ENCODE data around the gene TRAF2.

The TRAF2 gene

GRCh38 chr9:136951541-136952320, 65.4 kb downstream of the TRAF2 start, which contains the start of gene LCN12:
TSS of gene LCN12 (plus strand) at chr9:136952273. CDS start at chr9:136952328, 55 bp downstream.
- DNase-seq: no peak

GRCh38 chr9:136952321-136952850, 66.1 kb downstream of the TRAF2 start:
- no peak for DNase-seq

DNA sequence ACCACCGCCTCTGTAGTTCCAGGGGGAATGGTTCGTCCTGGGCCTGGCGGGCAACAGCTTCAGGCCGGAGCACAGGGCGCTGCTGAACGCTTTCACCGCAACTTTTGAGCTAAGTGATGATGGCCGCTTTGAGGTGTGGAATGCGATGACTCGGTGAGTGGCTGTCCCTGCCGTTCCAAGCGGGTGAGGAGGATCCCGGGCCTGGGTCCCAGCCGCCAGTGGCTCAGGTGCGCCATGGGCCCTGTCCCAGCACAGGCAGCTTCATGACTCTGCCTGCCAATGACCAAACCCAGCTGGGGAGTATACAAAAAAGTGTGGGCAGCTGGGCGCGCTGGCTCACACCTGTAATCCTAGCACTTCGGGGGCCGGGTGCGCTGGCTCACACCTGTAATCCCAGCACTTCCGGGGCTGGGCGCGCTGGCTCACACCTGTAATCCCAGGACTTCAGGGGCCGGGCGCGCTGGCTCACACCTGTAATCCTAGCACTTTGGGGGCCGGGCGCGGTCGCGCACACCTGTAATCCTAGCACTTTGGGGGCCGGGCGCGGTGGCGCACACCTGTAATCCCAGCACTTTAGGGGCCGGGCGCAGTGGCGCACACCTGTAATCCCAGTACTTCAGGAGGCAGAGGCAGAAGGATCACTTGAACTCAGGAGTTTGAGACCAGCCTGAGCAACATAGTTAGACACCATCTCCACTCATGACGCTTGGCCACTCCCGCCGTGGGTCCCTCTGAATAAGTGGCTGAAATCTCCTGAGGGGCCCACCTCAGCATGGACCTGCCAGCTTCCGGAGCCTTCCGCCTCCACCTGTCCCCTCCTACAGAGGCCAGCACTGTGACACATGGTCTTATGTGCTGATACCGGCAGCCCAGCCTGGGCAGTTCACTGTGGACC, 66.8 kb downstream of the TRAF2 start:
- no peak for DNase-seq

- no peak for DNase-seq
Measured at GRCh38 chr9:136953771-136954269, 67.5 kb downstream of the TRAF2 start.

GRCh38 chr9:136954270-136955083, 68.2 kb downstream of the TRAF2 start:
- no peak for DNase-seq

GRCh38 chr9:136955202-136955942, 69.1 kb downstream of the TRAF2 start:
- no peak for DNase-seq

GRCh38 chr9:136955943-136956335, 69.6 kb downstream of the TRAF2 start:
- no peak for DNase-seq

DNA sequence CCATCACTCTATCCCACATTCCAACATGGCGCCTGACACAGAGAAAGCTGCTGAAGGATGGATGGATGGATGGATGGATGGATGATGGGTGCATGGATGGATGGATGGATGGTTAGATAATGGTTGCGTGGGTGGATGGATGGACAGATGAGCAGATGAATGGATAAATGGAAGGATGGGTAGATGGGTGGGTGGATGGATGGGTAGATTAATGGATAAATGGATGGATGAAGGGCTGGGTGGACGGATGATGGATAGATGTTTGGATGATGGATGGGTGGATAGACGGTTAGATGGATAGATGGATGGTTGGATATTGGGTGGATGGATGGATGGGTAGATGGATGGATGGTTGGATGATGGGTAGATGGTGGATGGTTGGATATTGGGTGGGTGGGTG, 70.3 kb downstream of the TRAF2 start:
- no peak for DNase-seq

- DNase-seq: no peak
Measured at GRCh38 chr9:136957461-136957860, 71.1 kb downstream of the TRAF2 start.

DNA sequence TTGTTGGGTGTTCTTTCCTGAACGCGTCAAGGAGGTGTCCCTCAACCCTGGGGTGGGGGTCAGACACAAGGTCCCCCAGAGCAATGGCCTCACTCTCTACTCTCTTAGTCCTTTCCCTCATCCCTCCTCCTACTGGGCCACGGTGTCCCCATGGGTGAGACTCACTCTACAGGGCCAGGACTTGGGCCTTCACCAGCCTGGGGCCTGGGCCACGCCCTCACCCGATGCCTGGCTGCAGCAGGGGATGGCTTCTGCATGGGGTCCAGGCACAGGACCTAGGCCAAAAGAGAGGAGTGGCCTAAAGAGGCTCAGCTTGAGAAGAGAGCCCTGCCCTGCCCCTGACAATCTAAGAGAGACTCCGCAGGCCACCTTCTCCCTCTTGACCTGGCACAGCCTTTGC, 71.6 kb downstream of the TRAF2 start:
- DNase-seq: no peak

GRCh38 chr9:136958473-136958872, 72.2 kb downstream of the TRAF2 start:
- no peak for DNase-seq

- DNase-seq: no peak
Measured at GRCh38 chr9:136958898-136959850, 72.9 kb downstream of the TRAF2 start.

- DNase-seq: no peak
Measured at GRCh38 chr9:136960212-136960937, 74.1 kb downstream of the TRAF2 start.

DNA sequence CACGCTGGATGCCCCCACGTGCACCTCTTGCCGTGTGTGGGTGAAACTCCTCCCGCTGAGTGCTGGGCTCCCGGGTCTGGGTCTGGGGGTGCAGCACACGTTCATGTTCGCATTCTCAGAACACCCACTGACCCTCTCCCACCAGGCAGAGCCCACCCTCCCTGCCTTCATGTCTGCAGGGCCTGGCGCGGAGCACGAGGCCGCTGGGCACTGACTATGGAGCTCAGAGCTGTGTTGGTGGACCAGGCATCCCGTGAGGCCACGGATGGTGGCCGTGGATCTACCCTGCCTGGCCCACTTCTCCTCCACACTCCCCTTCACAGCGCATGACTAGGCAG, 74.6 kb downstream of the TRAF2 start:
- no peak for DNase-seq

DNA sequence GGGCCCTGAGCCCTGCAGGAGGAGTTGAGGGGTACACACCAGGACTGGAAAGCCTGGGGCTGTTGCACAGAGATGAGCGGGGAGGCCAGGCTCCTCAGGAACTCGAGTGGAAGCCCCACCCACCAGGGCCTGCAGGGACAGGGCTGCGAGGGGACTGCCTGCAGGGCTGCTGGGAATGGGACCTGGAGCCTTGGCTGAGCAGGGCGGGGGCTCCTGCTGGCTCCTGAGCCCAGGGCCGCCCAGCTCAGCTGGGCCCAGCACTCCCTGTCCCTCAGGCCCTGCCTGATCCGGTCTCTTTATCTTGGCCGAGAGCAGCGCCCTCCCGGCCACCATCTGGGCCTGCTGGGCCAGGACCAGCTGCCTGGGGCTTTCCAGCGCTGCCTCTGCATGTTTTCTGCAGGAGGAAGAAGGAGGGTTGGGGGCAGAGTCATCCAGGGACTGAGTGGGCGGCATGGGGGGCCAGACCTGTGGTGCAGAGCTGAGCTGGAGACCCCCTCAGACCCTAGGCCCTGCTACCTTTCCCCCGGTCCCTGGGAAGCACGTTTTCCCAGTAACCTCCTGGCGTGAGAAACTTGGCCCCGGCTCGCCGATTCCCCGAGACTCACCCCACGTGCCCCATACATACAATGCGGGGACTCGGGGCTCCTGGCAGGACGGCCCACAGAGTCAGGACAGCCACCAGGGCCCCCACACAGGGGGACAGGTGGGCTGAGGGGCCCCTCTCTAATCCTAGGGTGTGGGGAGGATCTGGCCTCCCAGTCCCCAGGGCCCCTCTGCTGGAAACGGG, 75.2 kb downstream of the TRAF2 start:
- no peak for DNase-seq

DNA sequence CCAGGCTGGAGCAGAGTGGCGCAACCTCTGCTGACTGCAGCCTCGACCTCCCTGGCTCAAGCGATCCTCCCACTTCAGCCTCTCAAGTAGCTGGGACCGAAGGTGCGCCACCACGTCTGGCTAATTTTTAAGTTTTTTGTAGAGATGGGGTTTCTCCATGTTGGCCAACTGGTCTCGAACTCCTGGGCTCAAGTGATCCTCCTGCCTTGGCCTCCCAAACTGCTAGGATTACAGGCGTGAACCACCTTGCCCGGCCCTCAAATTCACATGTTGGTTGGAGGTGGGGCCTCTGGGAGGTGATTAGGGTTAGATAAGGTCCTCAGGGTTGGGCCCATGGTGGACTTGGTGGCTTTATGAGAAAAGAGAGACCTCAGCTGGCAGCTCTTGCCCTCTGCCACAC, 75.8 kb downstream of the TRAF2 start:
- DNase-seq: no peak

- no peak for DNase-seq
Measured at GRCh38 chr9:136962701-136963248, 76.5 kb downstream of the TRAF2 start.

GRCh38 chr9:136963341-136963740, 77.0 kb downstream of the TRAF2 start:
- no peak for DNase-seq

DNA sequence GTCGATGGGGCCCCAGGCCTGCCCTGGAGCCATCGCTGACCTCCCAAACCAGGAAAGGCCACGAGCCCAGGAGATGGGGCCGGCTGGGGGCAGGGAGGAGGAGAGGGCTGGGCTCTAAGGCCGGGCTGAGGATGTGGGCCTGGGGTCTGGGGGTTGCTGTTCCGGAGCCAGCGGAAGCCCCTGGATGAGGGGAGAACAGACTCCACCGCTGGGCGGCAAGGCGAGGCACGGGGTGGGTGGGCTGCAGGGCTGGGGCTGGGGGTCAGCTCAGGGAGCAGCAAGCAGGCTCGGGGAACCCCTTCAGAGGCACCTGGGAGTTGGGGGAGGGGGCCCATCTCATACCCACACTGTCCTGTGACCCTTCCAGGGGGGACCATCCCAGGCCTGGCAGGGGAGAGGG, 77.4 kb downstream of the TRAF2 start:
- DNase-seq: no peak
